Left renal pelvis (tissue), 4 donors: ENCODE results near the gene SH3BP5L. TPM values are rescaled to one million over a fixed set of nuclear protein-coding genes. Genes with fewer than 3 reads are reported as not detected.

ENCODE experiments used
- DNase-seq, 4 donors: peaks; one replicate each; pipeline ENCODE4 v3.0.0-alpha.2; 2013; ENCODE audit warnings: low read depth in 4 of 4, low spot score in 3 of 4
- polyA plus RNA-seq, 4 donors: library from polyadenylated mRNA; unstranded; fragments of 120-200 nt; gene quantifications; one replicate each; pipeline ENCODE4 v1.2.1, GENCODE V29; 2013; ENCODE audit not compliant: insufficient read length in 4 of 4

The SH3BP5L gene
- polyA plus RNA-seq, 4 donors: 17.0 to 31.5 (median 24.8) TPM

DNA sequence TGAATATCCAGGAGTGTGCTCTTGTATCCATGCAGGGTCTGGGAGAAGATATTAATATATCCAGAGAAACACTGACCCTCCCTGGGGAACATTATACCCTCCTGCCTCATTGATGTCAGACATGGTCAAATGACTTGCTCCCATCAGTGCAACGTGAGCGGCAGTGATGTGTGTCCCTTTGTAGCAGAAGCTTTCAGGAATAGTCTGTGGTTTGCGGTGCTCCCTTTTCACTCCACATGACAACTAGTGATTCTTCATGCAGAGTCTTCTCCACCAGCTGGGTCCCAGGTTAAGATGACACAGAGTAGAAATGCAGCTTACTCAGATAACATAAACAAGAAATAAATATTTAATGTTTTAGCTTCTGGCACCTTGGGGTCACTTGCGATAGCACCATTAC, 38.3 kb downstream of the SH3BP5L start:
- no peak for DNase-seq

DNA sequence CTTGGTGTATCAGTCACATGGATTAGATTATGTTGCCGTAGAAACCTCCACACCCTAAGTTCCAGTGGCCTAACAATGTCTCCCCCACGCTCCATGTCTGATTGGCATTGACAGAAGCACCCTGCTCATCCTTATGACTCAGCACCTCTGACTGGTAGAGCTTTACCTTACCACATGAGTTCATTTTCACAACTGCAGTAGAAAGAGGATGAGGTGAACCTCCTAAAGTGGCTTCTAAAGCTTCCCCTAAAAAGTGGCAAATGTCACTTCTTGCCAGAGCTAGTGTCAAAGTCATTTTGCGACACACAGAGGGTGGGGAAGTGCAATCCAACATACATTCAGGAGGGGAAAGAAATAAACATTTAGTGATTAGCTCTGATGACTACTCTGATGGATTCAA, 39.6 kb downstream of the SH3BP5L start:
- no peak for DNase-seq

DNA sequence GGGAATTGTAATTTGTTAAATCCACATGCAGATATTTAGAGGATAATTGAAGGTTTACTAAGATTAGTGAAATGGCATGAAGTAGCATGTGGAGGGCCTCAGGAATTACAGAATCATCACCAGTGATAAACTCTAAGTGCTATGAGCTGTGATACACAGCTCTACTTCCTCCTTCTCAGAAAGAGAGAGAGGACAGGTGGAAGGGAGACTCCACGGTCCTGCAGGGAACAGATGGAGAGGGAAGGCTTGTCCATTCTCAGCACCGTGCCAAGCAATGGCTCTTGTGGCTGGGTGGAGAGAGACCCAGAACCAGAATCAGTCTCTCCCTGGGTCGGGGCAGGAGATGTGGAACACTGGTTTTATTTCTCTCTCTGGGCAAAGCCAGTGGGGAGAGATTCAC, 42.3 kb downstream of the SH3BP5L start:
- DNase-seq: no peak

DNA sequence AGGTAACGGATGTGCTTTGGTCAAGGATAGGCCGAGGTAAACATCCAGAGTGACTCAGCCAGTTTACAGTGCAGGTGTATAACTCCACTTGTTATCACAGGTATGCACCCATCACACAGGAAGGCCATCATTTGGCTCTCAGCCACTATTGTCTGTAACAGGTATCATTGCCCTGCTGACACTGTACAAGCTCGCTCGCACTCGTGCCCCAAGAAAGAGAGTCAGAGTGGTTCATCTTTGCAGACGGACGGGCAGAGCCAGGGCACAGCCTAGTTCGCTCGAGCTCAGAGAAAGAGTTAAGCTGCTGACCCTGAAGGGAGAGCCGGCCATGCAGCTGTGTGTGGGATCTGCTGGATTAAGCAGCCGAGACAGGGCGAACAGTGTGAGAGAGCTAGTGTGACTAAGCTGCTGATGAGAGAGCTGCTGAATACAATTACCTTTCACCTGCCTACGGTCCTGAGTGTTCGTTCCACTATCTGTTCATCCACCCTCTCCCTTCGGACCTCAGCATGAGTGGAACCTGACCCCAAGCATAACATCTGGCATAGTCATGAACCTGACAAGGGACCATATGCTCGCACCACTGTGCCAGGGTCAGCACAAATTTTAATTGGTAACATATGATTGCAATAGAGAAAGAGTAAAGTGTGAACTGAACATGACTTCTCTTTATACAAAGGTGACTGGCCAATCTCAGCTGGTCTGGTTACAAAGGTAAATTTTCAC, 43.1 kb downstream of the SH3BP5L start:
- no peak for DNase-seq

DNA sequence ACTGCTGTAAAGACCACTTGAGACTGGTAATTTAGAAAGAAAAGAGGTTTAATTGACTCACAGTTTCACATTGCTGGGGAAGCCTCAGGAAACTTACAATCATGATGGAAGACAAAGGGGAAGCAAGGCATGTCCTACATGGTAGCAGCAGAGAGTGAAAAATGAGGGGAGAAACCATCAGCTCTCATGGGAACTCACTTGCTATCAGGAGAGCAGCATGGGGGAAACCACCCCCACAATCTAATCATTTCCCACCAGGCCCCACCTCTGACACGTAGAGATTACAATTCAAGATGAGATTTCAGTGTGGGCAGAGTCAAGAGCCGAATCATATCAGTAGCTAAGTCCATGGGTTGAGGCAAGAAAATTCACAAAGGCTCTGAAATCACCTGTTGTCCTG, 46.4 kb downstream of the SH3BP5L start:
- no peak for DNase-seq

DNA sequence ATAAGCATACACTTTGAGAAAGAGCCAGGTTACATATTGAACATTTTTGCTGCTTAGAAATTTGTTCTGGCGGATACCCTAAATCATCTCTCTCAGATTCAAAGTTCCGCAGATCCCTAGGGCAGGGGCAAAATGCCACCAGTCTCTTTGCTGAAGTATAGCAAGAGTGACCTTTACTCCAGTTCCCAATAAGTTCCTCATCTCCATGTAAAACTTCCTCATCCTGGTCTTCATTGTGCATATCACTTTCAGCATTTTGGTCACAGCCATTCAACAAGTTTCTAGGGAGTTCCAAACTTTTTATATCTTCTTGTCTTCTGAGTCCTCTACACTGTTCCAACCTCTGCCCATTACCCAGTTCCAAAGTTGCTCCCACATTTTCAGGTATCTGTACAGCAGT, 46.8 kb downstream of the SH3BP5L start:
- DNase-seq: no peak

DNA sequence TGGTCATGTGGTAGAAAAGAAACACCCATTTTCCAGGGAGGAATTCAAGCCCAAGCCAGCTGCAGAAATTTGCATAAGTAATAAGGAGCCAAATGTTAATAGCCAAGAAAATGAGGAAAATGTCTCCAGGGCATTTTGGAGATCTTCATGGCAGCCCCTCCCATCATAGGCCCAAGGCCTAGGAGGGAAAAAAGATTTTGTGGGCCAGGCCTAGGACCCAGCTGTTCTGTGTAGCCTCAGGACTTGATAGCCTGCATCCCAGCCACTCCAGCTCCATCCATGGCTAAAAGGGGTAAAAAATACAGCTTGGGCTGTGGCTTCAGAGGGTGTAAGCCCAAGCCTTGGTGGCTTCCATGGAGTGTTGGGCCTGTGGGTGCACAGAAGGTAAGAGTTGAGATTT, 48.7 kb downstream of the SH3BP5L start:
- DNase-seq: no peak

DNA sequence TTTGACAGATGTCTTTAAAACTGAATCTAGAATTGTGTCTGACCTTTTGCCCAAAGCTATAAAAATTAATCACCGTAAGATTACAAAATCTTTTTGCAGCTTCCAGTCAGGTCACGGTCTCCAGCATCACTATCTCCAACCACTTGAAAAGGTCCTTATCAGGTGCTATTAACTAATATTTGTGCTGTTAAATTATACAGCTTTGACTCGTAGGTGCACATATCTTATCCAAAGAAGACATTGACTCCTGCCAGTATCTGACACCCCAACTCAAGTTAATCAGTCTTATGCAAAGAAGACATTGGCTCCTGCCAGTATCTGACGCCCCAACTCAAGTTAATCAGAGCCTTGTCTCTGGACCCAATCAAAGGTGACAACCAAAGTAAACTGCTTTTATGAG, 50.3 kb downstream of the SH3BP5L start:
- no peak for DNase-seq

Other genes with a start within 250 kb of the SH3BP5L start
- under 1 TPM in 2 of 4 donors, not detected in 2; 0.14 to 0.34 TPM for gene OR2T10, start 228.2 kb downstream of the SH3BP5L start, polyA plus RNA-seq
- gene OR2T11, start 190.8 kb downstream of the SH3BP5L start, polyA plus RNA-seq: not detected
- not detected for gene OR2T35, start 180.6 kb downstream of the SH3BP5L start, polyA plus RNA-seq
- gene OR2T27, start 170.4 kb downstream of the SH3BP5L start, polyA plus RNA-seq: not detected
- not detected for gene OR14I1, start 123.1 kb downstream of the SH3BP5L start, polyA plus RNA-seq
- gene LYPD8, start 70.2 kb downstream of the SH3BP5L start, polyA plus RNA-seq: not detected
- 10 to 100 TPM; 13.6 to 25.9 (median 20.8) TPM for gene ZNF672, start 12.3 kb upstream of the SH3BP5L start, polyA plus RNA-seq
- 10 to 100 TPM; 33.6 to 67.6 (median 42.3) TPM for gene ZNF692, start 33.2 kb upstream of the SH3BP5L start, polyA plus RNA-seq
- 10 to 100 TPM; 10.4 to 15.1 (median 11.3) TPM for gene PGBD2, start 80.3 kb upstream of the SH3BP5L start, polyA plus RNA-seq